Frontal cortex (tissue), 4 donors: ENCODE data around the gene RNF224. TPM values are rescaled to one million over a fixed set of nuclear protein-coding genes. Genes with fewer than 3 reads are reported as not detected.

ENCODE experiments used
- DNase-seq, 2 donors: peaks; one replicate each; pipeline ENCODE4 v3.0.0; 2012; ENCODE audit warnings: low spot score in 2 of 2
- FAIRE-seq: peaks from 2 replicates; lab custom pipeline; 2012; peaks lifted over from hg19 to GRCh38; lab: Jason Lieb, UNC
- total RNA-seq: library from RNA; depleted of rRNA; stranded (reverse); fragments of >200 nt; gene quantifications from one replicate; pipeline ENCODE4 v1.2.3, GENCODE V29; 2014
- donor health status: control.
- donor health status: control.
- donor health status: control.

The RNF224 gene
- total RNA-seq, 1 donor from 2014 or later, result not detected

- FAIRE-seq, result no peak
- DNase-seq, result no peak
Measured at GRCh38 chr9:137224830-137225694, 2.2 kb upstream of the RNF224 start, which contains the start of gene CYSRT1. Gene CYSRT1, plus strand, starts transcription at chr9:137225174. Its CDS starts 448 bp downstream, at chr9:137225622.

GRCh38 chr9:137225699-137226331, 1.5 kb upstream of the RNF224 start:
- FAIRE-seq, result no peak
- no peak for DNase-seq

- no peak for DNase-seq
- FAIRE-seq, result no peak
Measured at GRCh38 chr9:137226338-137227053, 806 bp upstream of the RNF224 start.

- DNase-seq (no peak), FAIRE-seq (no peak)
Measured at GRCh38 chr9:137227853-137228505, 677 bp downstream of the RNF224 start.

- DNase-seq (no peak), FAIRE-seq (no peak)
Measured at GRCh38 chr9:137228506-137228967, 1.2 kb downstream of the RNF224 start.

- FAIRE-seq, result no peak
Measured at GRCh38 chr9:137228968-137229896, 1.9 kb downstream of the RNF224 start.

GRCh38 chr9:137229903-137230704, 2.8 kb downstream of the RNF224 start:
- FAIRE-seq, result no peak
- DNase-seq, result no peak

More at GRCh38 chr9:137228968-137229896, 1.9 kb downstream of the RNF224 start:
- no peak for DNase-seq

- DNase-seq, result no peak
- no peak for FAIRE-seq
Measured at GRCh38 chr9:137230705-137231371, 3.5 kb downstream of the RNF224 start, which contains the start of gene SLC34A3. Gene SLC34A3, plus strand, starts transcription at chr9:137230901. Its CDS starts 802 bp downstream, at chr9:137231703.

- DNase-seq (no peak), FAIRE-seq (no peak)
Measured at GRCh38 chr9:137231372-137232039, 4.2 kb downstream of the RNF224 start.

GRCh38 chr9:137232101-137232500, 4.8 kb downstream of the RNF224 start:
- DNase-seq (no peak), FAIRE-seq (no peak)

- DNase-seq (no peak), FAIRE-seq (no peak)
Measured at GRCh38 chr9:137232510-137232909, 5.2 kb downstream of the RNF224 start.

- DNase-seq, result no peak
- FAIRE-seq, result no peak
Measured at GRCh38 chr9:137233143-137233980, 6.1 kb downstream of the RNF224 start.

GRCh38 chr9:137234055-137234697, 6.9 kb downstream of the RNF224 start:
- FAIRE-seq (no peak), DNase-seq (no peak)

- FAIRE-seq, result no peak
- DNase-seq, result no peak
Measured at GRCh38 chr9:137234758-137235423, 7.6 kb downstream of the RNF224 start.
